Placental epithelial cell (primary cell): Measurements from ENCODE around the gene PVR. TPM values are rescaled to one million over a fixed set of nuclear protein-coding genes. Genes with fewer than 3 reads are reported as not detected.

ENCODE experiments used
- total RNA-seq: library from RNA; depleted of rRNA; stranded (reverse); fragments of >200 nt; gene quantifications from 2 replicates; pipeline ENCODE4 v1.2.3, GENCODE V29; 2012

Gene PVR, protein sequence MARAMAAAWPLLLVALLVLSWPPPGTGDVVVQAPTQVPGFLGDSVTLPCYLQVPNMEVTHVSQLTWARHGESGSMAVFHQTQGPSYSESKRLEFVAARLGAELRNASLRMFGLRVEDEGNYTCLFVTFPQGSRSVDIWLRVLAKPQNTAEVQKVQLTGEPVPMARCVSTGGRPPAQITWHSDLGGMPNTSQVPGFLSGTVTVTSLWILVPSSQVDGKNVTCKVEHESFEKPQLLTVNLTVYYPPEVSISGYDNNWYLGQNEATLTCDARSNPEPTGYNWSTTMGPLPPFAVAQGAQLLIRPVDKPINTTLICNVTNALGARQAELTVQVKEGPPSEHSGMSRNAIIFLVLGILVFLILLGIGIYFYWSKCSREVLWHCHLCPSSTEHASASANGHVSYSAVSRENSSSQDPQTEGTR
- 61.2 and 139 TPM in 2 replicates for total RNA-seq

GRCh38 chr19:44643605-44644401, at the start of gene PVR:
TSS of gene PVR (plus strand) at chr19:44643910. CDS start at chr19:44644097, 187 bp downstream.

GRCh38 chr19:44613295-44614178, 30.2 kb upstream of the PVR start, which contains the start of gene IGSF23:
TSS of gene IGSF23 (plus strand) at chr19:44613563. CDS start at chr19:44613646, 83 bp downstream.

DNA sequence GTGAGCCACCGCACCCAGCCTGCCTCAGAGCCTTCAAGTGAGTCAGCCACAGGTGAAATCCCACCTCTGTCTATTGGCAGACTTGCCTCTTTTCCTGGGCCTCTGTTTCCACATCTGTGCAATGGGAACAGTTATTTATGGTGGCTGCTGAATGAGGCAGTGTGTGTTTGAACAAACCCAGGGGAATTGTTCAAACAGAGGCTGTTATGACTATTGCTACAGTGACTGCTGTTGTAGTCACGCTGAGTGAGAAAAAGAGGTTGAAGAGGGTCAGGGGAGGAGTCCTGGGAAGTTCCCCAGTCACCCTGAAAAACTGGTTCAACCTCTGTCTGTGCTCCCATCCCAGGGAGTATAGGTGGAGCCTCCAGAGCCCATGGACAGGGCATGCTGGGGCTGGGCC, 27.7 kb downstream of the PVR start, which contains the start of gene CEACAM19:
Gene CEACAM19 (plus strand): TSS at position 83 of the 400 bp plus-strand sequence. CDS start 450 bp downstream, outside the sequence.

GRCh38 chr19:44698492-44699201, 54.9 kb downstream of the PVR start, which contains the start of gene CEACAM16:
TSS of gene CEACAM16 (plus strand) at chr19:44699151. CDS start at chr19:44701457, 2,306 bp downstream.

Other genes starting within 250 kb of the PVR start
- gene ZNF285, start 242.3 kb upstream of the PVR start, total RNA-seq = 1.3 and 2.0 TPM in 2 replicates
- 14.7 and 18.8 TPM in 2 replicates for gene ZNF229, start 195.4 kb upstream of the PVR start, total RNA-seq
- gene ZNF180, start 143.4 kb upstream of the PVR start, total RNA-seq = 10.2 and 14.3 TPM in 2 replicates
- not detected in 2 replicates for gene CEACAM20, start 114.2 kb upstream of the PVR start, total RNA-seq
- not detected in 2 replicates for gene IGSF23, start 30.3 kb upstream of the PVR start, total RNA-seq
- 3.4 and 3.5 TPM in 2 replicates for gene CEACAM19, start 27.6 kb downstream of the PVR start, total RNA-seq
- gene CEACAM16, start 55.2 kb downstream of the PVR start, total RNA-seq = not detected in 2 replicates
- gene BCL3, start 104.8 kb downstream of the PVR start, total RNA-seq = 3.1 TPM in 2 replicates
- 5.5 and 6.3 TPM in 2 replicates for gene CBLC, start 134.0 kb downstream of the PVR start, total RNA-seq
- 0.43 and 2.4 TPM in 2 replicates for gene BCAM, start 165.2 kb downstream of the PVR start, total RNA-seq
- 97.9 and 98.9 TPM in 2 replicates for gene NECTIN2, start 202.4 kb downstream of the PVR start, total RNA-seq
- gene TOMM40, start 247.3 kb downstream of the PVR start, total RNA-seq = 20.0 and 50.5 TPM in 2 replicates